ENCODE results near the gene MRPS7.

DNA sequence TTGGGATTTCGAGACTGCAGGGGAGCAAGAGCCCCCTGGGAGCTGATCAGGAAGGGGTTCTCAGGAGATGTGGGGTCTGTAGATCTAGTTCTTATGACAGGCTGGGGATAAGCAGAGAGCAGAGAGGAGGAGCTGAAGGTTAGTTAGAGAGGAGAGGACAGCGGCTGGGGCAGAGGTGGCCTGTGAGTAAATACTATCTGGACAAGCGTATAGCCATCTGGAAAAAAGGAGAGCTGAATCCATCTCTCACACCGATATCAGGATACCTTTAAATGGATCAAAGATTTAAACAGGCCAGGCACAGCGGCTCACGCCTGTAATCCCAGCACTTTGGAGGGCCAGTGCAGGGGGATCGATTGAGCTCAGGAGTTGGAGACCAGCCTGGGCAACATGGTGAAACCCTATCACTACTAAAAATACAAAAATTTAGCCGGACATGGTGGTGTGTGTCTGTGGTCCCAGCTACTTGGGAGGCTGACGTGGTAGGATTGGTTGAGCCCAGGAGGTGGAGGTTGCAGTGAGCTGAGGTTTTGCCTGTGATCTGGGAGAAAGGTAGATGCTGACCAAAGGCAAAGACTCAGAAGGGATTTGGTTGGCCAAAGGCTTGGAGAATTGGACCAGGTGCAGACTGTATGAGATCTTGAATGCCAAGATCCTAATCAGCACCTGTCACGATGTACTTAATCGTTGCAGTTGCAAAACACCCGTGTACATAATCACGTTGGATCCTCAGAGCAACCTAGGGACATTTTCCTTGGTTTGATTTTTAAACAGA, 46.5 kb downstream of the MRPS7 start:
- TF ChIP-seq, protein P1, sequence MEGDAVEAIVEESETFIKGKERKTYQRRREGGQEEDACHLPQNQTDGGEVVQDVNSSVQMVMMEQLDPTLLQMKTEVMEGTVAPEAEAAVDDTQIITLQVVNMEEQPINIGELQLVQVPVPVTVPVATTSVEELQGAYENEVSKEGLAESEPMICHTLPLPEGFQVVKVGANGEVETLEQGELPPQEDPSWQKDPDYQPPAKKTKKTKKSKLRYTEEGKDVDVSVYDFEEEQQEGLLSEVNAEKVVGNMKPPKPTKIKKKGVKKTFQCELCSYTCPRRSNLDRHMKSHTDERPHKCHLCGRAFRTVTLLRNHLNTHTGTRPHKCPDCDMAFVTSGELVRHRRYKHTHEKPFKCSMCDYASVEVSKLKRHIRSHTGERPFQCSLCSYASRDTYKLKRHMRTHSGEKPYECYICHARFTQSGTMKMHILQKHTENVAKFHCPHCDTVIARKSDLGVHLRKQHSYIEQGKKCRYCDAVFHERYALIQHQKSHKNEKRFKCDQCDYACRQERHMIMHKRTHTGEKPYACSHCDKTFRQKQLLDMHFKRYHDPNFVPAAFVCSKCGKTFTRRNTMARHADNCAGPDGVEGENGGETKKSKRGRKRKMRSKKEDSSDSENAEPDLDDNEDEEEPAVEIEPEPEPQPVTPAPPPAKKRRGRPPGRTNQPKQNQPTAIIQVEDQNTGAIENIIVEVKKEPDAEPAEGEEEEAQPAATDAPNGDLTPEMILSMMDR (conservative IDR thresholded peaks at IDR 0.05 in 1 of 2, IDR thresholded peaks at IDR 0.05 in 1 of 2; ENCODE audit: extremely low read depth in 1 of 2, insufficient read depth in 1 of 2, low read depth in 1 of 2, low read length in 2 of 2) = no peak
- TF ChIP-seq EZH2 (IDR thresholded peaks at IDR 0.05; ENCODE audit: borderline replicate concordance, low read length) = no peak
